Colonic mucosa (tissue), 4 donors: ENCODE measurements around the gene ETV7. TPM values are rescaled to one million over a fixed set of nuclear protein-coding genes. Genes with fewer than 3 reads are reported as not detected.

Experiments used
- DNase-seq: peaks from one replicate; pipeline ENCODE4 v3.0.0-alpha.2; 2020
- H3K27ac ChIP-seq: fragments of 200-600 bp; one replicate; pipeline ENCODE4 v1.8.0; 2021
- H3K27me3 ChIP-seq: fragments of 200-600 bp; one replicate; pipeline ENCODE4 v1.8.0; 2021
- H3K36me3 ChIP-seq: fragments of 200-600 bp; one replicate; pipeline ENCODE4 v1.8.0; 2021
- H3K4me1 ChIP-seq: fragments of 200-600 bp; one replicate; pipeline ENCODE4 v1.8.0; 2021; ENCODE audit warnings: mild to moderate bottlenecking
- H3K4me3 ChIP-seq: fragments of 200-600 bp; one replicate; pipeline ENCODE4 v1.8.0; 2021
- H3K9ac ChIP-seq, 2 donors: one replicate each; pipeline ENCODE4 v1.7.0; 2013; ENCODE audit warnings: control low read depth in 2 of 2, low read depth in 2 of 2, low read length in 2 of 2
- H3K9me3 ChIP-seq: fragments of 200-600 bp; one replicate; pipeline ENCODE4 v1.8.0; 2021
- intact Hi-C: fragments of 100-400 bp; cut with DNase I; formaldehyde crosslinking; loops from one replicate; pipeline ENCODE4 v1.14.1; 2022
- total RNA-seq, 2 donors: library from RNA; stranded (reverse); fragmentation: NEBNext Ultra II Directional in 1 of 2; extraction: Animal tissue kit (Norgen Biotek cat#: 25700) in 1 of 2; gene quantifications; one replicate each; pipeline ENCODE4 v1.2.1, GENCODE V29; 2021
- TF ChIP-seq, protein P1 (sequence below): fragments of 200-600 bp; IDR thresholded peaks from one replicate; pipeline ENCODE4 v1.8.0; 2022; ENCODE audit warnings: antibody characterized with exemption, mild to moderate bottlenecking
- donor health status: healthy.
- donor health status: DM: no; HTN: no; CAD: no.
- donor health status: DM: no; HTN: no; CAD: no.

The ETV7 gene
- total RNA-seq, 2 donors from 2014 or later = 2.9 to 4.5 TPM

GRCh38 chr6:36331381-36331780, 56.1 kb downstream of the ETV7 start:
- TF ChIP-seq, protein P1, sequence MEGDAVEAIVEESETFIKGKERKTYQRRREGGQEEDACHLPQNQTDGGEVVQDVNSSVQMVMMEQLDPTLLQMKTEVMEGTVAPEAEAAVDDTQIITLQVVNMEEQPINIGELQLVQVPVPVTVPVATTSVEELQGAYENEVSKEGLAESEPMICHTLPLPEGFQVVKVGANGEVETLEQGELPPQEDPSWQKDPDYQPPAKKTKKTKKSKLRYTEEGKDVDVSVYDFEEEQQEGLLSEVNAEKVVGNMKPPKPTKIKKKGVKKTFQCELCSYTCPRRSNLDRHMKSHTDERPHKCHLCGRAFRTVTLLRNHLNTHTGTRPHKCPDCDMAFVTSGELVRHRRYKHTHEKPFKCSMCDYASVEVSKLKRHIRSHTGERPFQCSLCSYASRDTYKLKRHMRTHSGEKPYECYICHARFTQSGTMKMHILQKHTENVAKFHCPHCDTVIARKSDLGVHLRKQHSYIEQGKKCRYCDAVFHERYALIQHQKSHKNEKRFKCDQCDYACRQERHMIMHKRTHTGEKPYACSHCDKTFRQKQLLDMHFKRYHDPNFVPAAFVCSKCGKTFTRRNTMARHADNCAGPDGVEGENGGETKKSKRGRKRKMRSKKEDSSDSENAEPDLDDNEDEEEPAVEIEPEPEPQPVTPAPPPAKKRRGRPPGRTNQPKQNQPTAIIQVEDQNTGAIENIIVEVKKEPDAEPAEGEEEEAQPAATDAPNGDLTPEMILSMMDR = no peak
- no peak overlapping the region for H3K9ac ChIP-seq
- no peak overlapping the region for H3K27ac ChIP-seq
- no peak overlapping the region for H3K4me3 ChIP-seq
- H3K4me1 ChIP-seq = no peaks in the 10 kb centered on the region
- no peaks in the 10 kb centered on the region for H3K27me3 ChIP-seq
- no peaks in the 10 kb centered on the region for H3K9me3 ChIP-seq
- H3K36me3 ChIP-seq = no peaks in the 10 kb centered on the region
- DNase-seq = no peak
- intact Hi-C loops = no loop called here

GRCh38 chr6:36330366-36330765, 57.1 kb downstream of the ETV7 start:
- no peaks in the 10 kb centered on the region for H3K36me3 ChIP-seq
- intact Hi-C loops = no loop called here
- H3K9me3 ChIP-seq = no peaks in the 10 kb centered on the region
- H3K9ac ChIP-seq = no peak overlapping the region
- no peaks in the 10 kb centered on the region for H3K27me3 ChIP-seq
- no peak overlapping the region for H3K27ac ChIP-seq
- DNase-seq = no peak
- TF ChIP-seq, protein P1 = no peak
- H3K4me3 ChIP-seq = no peak overlapping the region
- H3K4me1 ChIP-seq = no peaks in the 10 kb centered on the region

- H3K9ac ChIP-seq = no peak overlapping the region
- no peak for DNase-seq
- no peaks in the 10 kb centered on the region for H3K4me1 ChIP-seq
- no peaks in the 10 kb centered on the region for H3K9me3 ChIP-seq
- no peak overlapping the region for H3K4me3 ChIP-seq
- H3K27ac ChIP-seq = no peak overlapping the region
- no peaks in the 10 kb centered on the region for H3K36me3 ChIP-seq
- H3K27me3 ChIP-seq = no peaks in the 10 kb centered on the region
- TF ChIP-seq, protein P1 = no peak
- intact Hi-C loops = no loop called here
Measured at GRCh38 chr6:36329798-36330291, 57.6 kb downstream of the ETV7 start.

- Histone ChIP-seq H3K4me3 (no peak overlapping the region), H3K36me3 (no peaks in the 10 kb centered on the region), H3K9me3 (no peaks in the 10 kb centered on the region), H3K27ac (no peak overlapping the region), H3K4me1 (no peaks in the 10 kb centered on the region), H3K27me3 (no peaks in the 10 kb centered on the region), H3K9ac (no peak overlapping the region)
- DNase-seq = no peak
- TF ChIP-seq, protein P1 = no peak
- intact Hi-C loops = no loop called here
Measured at GRCh38 chr6:36328600-36328999, 58.9 kb downstream of the ETV7 start.

DNA sequence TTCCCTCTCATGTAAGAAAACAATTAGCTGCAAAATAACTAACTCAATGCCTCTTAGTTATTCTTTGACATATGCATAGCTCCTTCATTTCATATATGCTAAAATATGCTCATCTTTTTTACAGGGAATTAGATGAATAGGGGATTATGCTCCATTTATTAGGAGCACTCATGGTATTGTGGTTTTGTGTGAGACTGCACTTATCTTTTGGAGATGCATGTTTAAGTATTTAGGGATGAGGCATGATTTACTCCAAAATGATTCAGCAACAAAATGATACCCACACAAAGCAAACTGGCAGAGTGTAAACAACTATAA, 59.6 kb downstream of the ETV7 start:
- intact Hi-C loops = no loop called here

More for the DNA sequence above, 59.6 kb downstream of the ETV7 start:
- TF ChIP-seq, protein P1 = no peak
- no peak for DNase-seq
- Histone ChIP-seq H3K4me3 (no peak overlapping the region), H3K27ac (no peak overlapping the region), H3K27me3 (no peaks in the 10 kb centered on the region), H3K4me1 (no peaks in the 10 kb centered on the region), H3K36me3 (no peaks in the 10 kb centered on the region), H3K9ac (no peak overlapping the region), H3K9me3 (no peaks in the 10 kb centered on the region)
